Measurements from ENCODE around the gene GSTT2B.
"Not testable (repeated sequence)": the region's sequence is repeated elsewhere in the genome, so short reads cannot be mapped to it uniquely, and the experiment has no call there.

The GSTT2B gene

GRCh38 chr22:23947391-23947790 is 13.6 kb downstream of the GSTT2B start:
- H3K4me3 ChIP-seq (replicated peaks in 1 of 2; ENCODE audit: low read depth in 2 of 2, low read length in 2 of 2); DNase-seq (ENCODE audit: low read depth in 2 of 2): not testable (repeated sequence)

GRCh38 chr22:23940166-23940565 is 20.8 kb downstream of the GSTT2B start:
- DNase-seq (ENCODE audit: low read depth in 2 of 2); H3K4me3 ChIP-seq (replicated peaks in 1 of 2; ENCODE audit: low read depth in 2 of 2, low read length in 2 of 2): not testable (repeated sequence)

- H3K4me3 ChIP-seq (replicated peaks in 1 of 2; ENCODE audit: low read depth in 2 of 2, low read length in 2 of 2): no peak overlapping the region
- no peak for DNase-seq (ENCODE audit: low read depth in 2 of 2)
- no peak for TF ChIP-seq CTCF (IDR thresholded peaks at IDR 0.05; ENCODE audit: low read depth, low read length)
Observed at GRCh38 chr22:23939017-23939357, 22.0 kb downstream of the GSTT2B start.

GRCh38 chr22:23938328-23939016 is 22.5 kb downstream of the GSTT2B start:
- no peak for TF ChIP-seq CTCF (IDR thresholded peaks at IDR 0.05; ENCODE audit: low read depth, low read length)
- no peak overlapping the region for H3K4me3 ChIP-seq (replicated peaks in 1 of 2; ENCODE audit: low read depth in 2 of 2, low read length in 2 of 2)
- DNase-seq (ENCODE audit: low read depth in 2 of 2): no peak

GRCh38 chr22:23926561-23926960 is 34.4 kb downstream of the GSTT2B start:
- no peak overlapping the region for H3K4me3 ChIP-seq (replicated peaks in 1 of 2; ENCODE audit: low read depth in 2 of 2, low read length in 2 of 2)
- TF ChIP-seq CTCF (IDR thresholded peaks at IDR 0.05; ENCODE audit: low read depth, low read length): no peak
- DNase-seq (ENCODE audit: low read depth in 2 of 2): no peak

- no peak overlapping the region for H3K4me3 ChIP-seq (replicated peaks in 1 of 2; ENCODE audit: low read depth in 2 of 2, low read length in 2 of 2)
- TF ChIP-seq CTCF (IDR thresholded peaks at IDR 0.05; ENCODE audit: low read depth, low read length): no peak
- no peak for DNase-seq (ENCODE audit: low read depth in 2 of 2)
Observed at GRCh38 chr22:23925020-23925606, 35.9 kb downstream of the GSTT2B start.

GRCh38 chr22:23922921-23923320 is 38.1 kb downstream of the GSTT2B start:
- H3K4me3 ChIP-seq (replicated peaks in 1 of 2; ENCODE audit: low read depth in 2 of 2, low read length in 2 of 2): no peak overlapping the region
- TF ChIP-seq CTCF (IDR thresholded peaks at IDR 0.05; ENCODE audit: low read depth, low read length): no peak
- no peak for DNase-seq (ENCODE audit: low read depth in 2 of 2)

- not testable (repeated sequence) for H3K4me3 ChIP-seq (replicated peaks in 1 of 2; ENCODE audit: low read depth in 2 of 2, low read length in 2 of 2)
- DNase-seq (ENCODE audit: low read depth in 2 of 2): peak; percentile 59 to 82
Observed at GRCh38 chr22:23921586-23922201, 39.3 kb downstream of the GSTT2B start.

GRCh38 chr22:23920267-23920611 is 40.8 kb downstream of the GSTT2B start:
- not testable (repeated sequence) for DNase-seq (ENCODE audit: low read depth in 2 of 2); H3K4me3 ChIP-seq (replicated peaks in 1 of 2; ENCODE audit: low read depth in 2 of 2, low read length in 2 of 2)

All from cardiac fibroblast (primary cell).